Kidney (tissue), 14 donors: ENCODE measurements around the gene CBX5. TPM values are rescaled to one million over a fixed set of nuclear protein-coding genes. Genes with fewer than 3 reads are reported as not detected.

Source experiments
- DNase-seq, 5 donors: peaks; one replicate each; pipeline ENCODE4 v3.0.0-alpha.2; 2013 to 2020
- FAIRE-seq: peaks from 2 replicates; lab custom pipeline; 2012; peaks lifted over from hg19 to GRCh38; lab: Jason Lieb, UNC
- H3K27ac ChIP-seq, 2 donors: one replicate each; pipeline ENCODE4 v1.7.0; 2013; ENCODE audit warnings: low read depth in 2 of 2, low read length in 2 of 2, inconsistent platforms in 1 of 2
- H3K27me3 ChIP-seq: one replicate; pipeline ENCODE4 v1.7.1; 2013; ENCODE audit warnings: low read length, inconsistent platforms; ENCODE audit not compliant: control insufficient read depth, insufficient read depth
- H3K36me3 ChIP-seq, 3 donors: one replicate each; pipeline versions ENCODE4 v1.7.0 to v1.7.1; 2013; ENCODE audit warnings: low read length in 3 of 3, control low read depth in 1 of 3, inconsistent platforms in 1 of 3; ENCODE audit not compliant: insufficient read depth in 3 of 3, control insufficient read depth in 2 of 3
- H3K4me1 ChIP-seq, 3 donors: one replicate each; pipeline versions ENCODE4 v1.7.0 to v1.7.1; 2013; ENCODE audit warnings: low read length in 3 of 3, inconsistent platforms in 1 of 3, low read depth in 1 of 3; ENCODE audit not compliant: control insufficient read depth in 2 of 3, insufficient read depth in 2 of 3
- H3K4me3 ChIP-seq, 3 donors: one replicate each; pipeline versions ENCODE4 v1.7.0 to v1.8.1; 2013; ENCODE audit warnings: low read length in 3 of 3, control low read depth in 1 of 3, inconsistent platforms in 1 of 3
- H3K9ac ChIP-seq, 3 donors: one replicate each; pipeline versions ENCODE4 v1.7.0 to v1.7.1; 2013; ENCODE audit warnings: low read length in 3 of 3, control low read depth in 1 of 3, inconsistent platforms in 1 of 3
- H3K9me3 ChIP-seq, 3 donors: one replicate each; pipeline versions ENCODE4 v1.7.0 to v1.7.1; 2013; ENCODE audit warnings: low read length in 3 of 3, control low read depth in 1 of 3, inconsistent platforms in 1 of 3; ENCODE audit not compliant: control insufficient read depth in 2 of 3, insufficient read depth in 1 of 3
- intact Hi-C: fragments of 100-400 bp; cut with DNase I; formaldehyde crosslinking; loops from one replicate; pipeline ENCODE4 v1.11.1; 2022
- polyA plus RNA-seq: library from polyadenylated mRNA; stranded (reverse); fragments of 350-450 nt; fragmentation: Illumina TruSeq; extraction: RNeasy Lipid Tissue Mini Kit (QIAGEN cat#74804); gene quantifications from one replicate; pipeline ENCODE4 v1.2.3, GENCODE V29; 2014; ENCODE audit warnings: low read depth, low replicate concordance; ENCODE audit not compliant: insufficient read depth
- total RNA-seq: library from RNA; stranded (reverse); fragmentation: NEBNext Ultra II Directional; extraction: Animal tissue kit (Norgen Biotek cat#: 25700); gene quantifications from one replicate; pipeline ENCODE4 v1.2.1, GENCODE V29; 2021
- TF ChIP-seq, protein P1 (sequence below): IDR thresholded peaks from 3 replicates; pipeline ENCODE4 v1.5.1; 2012; ENCODE audit warnings: mild to moderate bottlenecking, moderate library complexity, borderline replicate concordance; ENCODE audit not compliant: insufficient read depth; ENCODE audit errors: extremely low read depth
- donor health status: control.
- donor health status: control.
- donor health status: control.
- donor health status: control.
- donor health status: control.
- donor health status: DM: yes; HTN: yes; CAD: no.
- donor health status: Normal renal cell carcinoma (clear cell type).

Gene CBX5
- total and polyA plus RNA-seq, 2 donors from 2014 or later = 15.0 to 112 TPM

DNA sequence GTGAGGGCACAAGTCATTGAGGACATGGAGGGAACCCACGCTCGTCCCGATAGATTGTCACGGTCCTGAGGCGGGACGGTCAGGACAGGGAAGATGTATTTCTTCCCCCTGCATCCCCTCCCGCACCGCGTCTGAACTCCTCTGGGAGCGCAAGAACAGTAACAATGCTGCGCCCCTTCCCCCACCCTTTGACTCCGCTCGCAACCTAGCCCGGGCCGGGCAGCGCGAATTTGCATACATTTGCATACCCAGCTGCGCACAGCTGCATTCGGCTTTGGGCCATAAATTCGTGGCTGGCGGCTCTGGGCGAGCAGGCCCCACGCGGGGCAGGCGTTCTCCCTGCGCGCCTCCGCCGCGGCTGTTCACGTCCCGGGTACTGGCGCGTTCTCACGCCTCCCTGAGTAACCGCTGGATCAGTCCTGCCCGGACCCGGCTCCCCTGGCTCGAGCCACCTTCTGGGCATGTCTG, 62.1 kb downstream of the CBX5 start:
- Histone ChIP-seq H3K9ac (no peak overlapping the region), H3K9me3 (no peaks in the 10 kb centered on the region), H3K27me3 (no peaks in the 10 kb centered on the region), H3K36me3 (no peaks in the 10 kb centered on the region), H3K27ac (no peak overlapping the region), H3K4me1 (peaks cover 0 to 16% (median 2%) of the 10 kb centered on the region in 3 donors), H3K4me3 (peak overlapping the region in 2 of 3 donors; percentile 4 to 22)
- FAIRE-seq (no peak), DNase-seq (peak; percentile 83 to 93 (median 85))
- TF ChIP-seq, protein P1, sequence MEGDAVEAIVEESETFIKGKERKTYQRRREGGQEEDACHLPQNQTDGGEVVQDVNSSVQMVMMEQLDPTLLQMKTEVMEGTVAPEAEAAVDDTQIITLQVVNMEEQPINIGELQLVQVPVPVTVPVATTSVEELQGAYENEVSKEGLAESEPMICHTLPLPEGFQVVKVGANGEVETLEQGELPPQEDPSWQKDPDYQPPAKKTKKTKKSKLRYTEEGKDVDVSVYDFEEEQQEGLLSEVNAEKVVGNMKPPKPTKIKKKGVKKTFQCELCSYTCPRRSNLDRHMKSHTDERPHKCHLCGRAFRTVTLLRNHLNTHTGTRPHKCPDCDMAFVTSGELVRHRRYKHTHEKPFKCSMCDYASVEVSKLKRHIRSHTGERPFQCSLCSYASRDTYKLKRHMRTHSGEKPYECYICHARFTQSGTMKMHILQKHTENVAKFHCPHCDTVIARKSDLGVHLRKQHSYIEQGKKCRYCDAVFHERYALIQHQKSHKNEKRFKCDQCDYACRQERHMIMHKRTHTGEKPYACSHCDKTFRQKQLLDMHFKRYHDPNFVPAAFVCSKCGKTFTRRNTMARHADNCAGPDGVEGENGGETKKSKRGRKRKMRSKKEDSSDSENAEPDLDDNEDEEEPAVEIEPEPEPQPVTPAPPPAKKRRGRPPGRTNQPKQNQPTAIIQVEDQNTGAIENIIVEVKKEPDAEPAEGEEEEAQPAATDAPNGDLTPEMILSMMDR = no peak
- intact Hi-C loops = no loop called here

DNA sequence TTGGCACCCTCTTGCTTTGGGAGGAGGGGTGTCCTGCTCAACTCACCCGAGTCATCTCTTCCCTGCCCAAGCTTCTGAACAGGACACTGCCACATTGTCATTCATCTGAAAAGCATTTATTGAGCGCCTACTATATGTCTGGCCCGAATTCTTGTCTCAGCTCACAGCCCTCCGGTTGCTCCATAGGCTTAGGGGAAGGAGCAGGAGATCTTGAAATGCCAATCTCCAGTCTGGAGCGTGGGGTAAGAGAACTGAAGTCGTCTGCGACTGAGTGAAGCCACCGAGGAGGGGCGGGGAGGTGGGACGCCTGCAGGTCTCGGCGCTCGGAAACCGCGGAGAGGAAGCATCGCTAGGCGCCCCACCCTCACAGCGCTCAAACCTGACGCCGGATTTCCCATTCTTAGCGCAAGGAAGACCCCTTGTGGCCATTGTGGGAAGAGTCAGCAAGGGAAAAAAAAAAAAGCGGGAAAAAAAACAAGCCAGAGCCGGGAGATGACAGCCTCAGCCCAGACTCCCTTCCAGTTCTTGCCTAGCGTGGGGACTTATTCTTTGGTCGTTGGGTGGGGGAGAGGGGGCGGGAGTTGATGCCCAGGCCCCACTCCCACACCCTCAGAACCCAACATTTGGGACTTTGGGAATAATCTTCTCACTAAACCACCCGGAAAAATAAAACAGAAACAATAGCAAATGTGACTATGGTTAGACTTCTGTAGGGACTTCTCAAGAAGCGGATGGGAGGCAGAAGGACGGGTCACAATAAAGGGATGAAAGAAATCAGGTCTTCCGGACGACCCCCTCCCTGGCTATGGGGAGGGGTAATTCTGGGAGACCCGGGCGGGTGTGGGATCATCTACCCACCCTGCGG, 62.9 kb downstream of the CBX5 start:
- H3K36me3 ChIP-seq = no peaks in the 10 kb centered on the region
- no peak overlapping the region for H3K9ac ChIP-seq
- H3K9me3 ChIP-seq = no peaks in the 10 kb centered on the region
- H3K27ac ChIP-seq = no peak overlapping the region
- intact Hi-C loops = no loop called here
- H3K4me3 ChIP-seq = peak overlapping the region in 2 of 3 donors; percentile 13 to 44
- H3K27me3 ChIP-seq = no peaks in the 10 kb centered on the region
- DNase-seq (peak; percentile 89 to 97 (median 93)), FAIRE-seq (no peak)
- peaks cover 0 to 16% (median 2%) of the 10 kb centered on the region in 3 donors for H3K4me1 ChIP-seq
- TF ChIP-seq, protein P1 = peak; percentile 78

DNA sequence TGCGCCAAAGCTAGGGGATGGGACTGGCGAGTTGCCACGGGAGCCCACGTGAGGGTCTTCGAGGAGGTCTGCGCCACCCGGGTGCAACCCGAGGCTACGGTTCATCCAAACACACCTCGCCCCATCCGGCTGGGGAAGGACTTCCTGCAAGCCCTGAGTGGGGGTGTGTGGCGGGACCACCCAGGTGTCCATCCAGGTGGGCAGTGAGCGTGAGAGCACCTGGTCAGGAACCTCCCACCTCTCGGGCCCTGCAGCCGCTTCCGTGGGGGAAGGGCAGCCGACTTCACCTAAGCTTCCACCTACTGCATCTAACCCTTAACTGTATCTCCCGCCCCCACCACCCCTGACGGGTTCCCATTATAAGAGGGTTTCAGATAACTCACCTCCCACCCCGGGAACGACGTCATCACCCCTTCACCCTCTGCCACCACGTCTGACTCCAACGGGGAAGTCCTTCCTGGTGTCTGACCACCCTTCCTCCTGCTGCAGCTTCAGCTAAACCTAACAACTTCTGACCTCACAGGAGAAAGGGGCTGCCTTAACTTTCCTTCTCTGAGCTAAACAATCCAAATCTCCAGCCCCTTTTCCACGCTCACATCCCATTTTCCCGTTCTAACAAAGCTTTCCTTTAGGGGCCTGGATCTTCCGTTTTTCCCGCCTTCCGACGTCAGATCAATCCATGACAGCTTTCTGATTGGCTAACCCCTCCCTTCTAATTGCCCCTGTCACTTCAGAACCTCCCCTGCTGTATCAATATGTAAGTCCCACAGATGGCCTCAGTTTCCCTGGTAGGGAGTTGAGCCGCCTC, 63.7 kb downstream of the CBX5 start:
- H3K36me3 ChIP-seq = no peaks in the 10 kb centered on the region
- intact Hi-C loops = no loop called here
- H3K9ac ChIP-seq = no peak overlapping the region
- H3K4me3 ChIP-seq = no peak overlapping the region
- peaks cover 0 to 16% (median 2%) of the 10 kb centered on the region in 3 donors for H3K4me1 ChIP-seq
- peak in 2 of 5 donors; percentile 57 to 86 for DNase-seq
- no peak overlapping the region for H3K27ac ChIP-seq
- FAIRE-seq = no peak
- peaks cover 0 to 1% (median 0%) of the 10 kb centered on the region in 3 donors for H3K9me3 ChIP-seq
- H3K27me3 ChIP-seq = no peaks in the 10 kb centered on the region
- TF ChIP-seq, protein P1 = no peak
